Astrocyte of the cerebellum (primary cell): ENCODE results near the gene THPO.
"Not testable (repeated sequence)": the region's sequence is repeated elsewhere in the genome, so short reads cannot be mapped to it uniquely, and the experiment has no call there.

ENCODE experiments used
- DNase-seq: peaks from one replicate; pipeline ENCODE4 v3.0.0-alpha.2; 2011; ENCODE audit warnings: low read depth
- H3K4me3 ChIP-seq: 2 replicates; pipeline ENCODE4 v1.5.1; 2011; ENCODE audit warnings: mild to moderate bottlenecking, low read depth, low read length, moderate library complexity
- in situ Hi-C: cut with HindIII; loops from 2 replicates; pipeline ENCODE4 v1.10.0; 2017; ENCODE audit warnings: low sequenced_read_pairs
- TF ChIP-seq, protein P1 (sequence below): IDR thresholded peaks from 2 replicates; pipeline ENCODE4 v1.5.1; 2012; ENCODE audit warnings: low read length, low read depth, moderate library complexity, mild to moderate bottlenecking; ENCODE audit errors: missing control alignments

THPO gene

DNA sequence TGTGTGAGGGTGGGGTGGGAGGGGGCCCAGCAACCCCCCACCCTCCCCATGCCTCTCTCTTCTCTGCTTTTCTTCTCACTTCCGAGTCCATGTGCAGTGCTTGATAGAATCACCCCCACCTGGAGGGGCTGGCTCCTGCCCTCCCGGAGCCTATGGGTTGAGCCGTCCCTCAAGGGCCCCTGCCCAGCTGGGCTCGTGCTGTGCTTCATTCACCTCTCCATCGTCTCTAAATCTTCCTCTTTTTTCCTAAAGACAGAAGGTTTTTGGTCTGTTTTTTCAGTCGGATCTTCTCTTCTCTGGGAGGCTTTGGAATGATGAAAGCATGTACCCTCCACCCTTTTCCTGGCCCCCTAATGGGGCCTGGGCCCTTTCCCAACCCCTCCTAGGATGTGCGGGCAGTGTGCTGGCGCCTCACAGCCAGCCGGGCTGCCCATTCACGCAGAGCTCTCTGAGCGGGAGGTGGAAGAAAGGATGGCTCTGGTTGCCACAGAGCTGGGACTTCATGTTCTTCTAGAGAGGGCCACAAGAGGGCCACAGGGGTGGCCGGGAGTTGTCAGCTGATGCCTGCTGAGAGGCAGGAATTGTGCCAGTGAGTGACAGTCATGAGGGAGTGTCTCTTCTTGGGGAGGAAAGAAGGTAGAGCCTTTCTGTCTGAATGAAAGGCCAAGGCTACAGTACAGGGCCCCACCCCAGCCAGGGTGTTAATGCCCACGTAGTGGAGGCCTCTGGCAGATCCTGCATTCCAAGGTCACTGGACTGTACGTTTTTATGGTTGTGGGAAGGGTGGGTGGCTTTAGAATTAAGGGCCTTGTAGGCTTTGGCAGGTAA is 32.5 kb downstream of the THPO start:
- DNase-seq: no peak
- TF ChIP-seq, protein P1, sequence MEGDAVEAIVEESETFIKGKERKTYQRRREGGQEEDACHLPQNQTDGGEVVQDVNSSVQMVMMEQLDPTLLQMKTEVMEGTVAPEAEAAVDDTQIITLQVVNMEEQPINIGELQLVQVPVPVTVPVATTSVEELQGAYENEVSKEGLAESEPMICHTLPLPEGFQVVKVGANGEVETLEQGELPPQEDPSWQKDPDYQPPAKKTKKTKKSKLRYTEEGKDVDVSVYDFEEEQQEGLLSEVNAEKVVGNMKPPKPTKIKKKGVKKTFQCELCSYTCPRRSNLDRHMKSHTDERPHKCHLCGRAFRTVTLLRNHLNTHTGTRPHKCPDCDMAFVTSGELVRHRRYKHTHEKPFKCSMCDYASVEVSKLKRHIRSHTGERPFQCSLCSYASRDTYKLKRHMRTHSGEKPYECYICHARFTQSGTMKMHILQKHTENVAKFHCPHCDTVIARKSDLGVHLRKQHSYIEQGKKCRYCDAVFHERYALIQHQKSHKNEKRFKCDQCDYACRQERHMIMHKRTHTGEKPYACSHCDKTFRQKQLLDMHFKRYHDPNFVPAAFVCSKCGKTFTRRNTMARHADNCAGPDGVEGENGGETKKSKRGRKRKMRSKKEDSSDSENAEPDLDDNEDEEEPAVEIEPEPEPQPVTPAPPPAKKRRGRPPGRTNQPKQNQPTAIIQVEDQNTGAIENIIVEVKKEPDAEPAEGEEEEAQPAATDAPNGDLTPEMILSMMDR: peak; percentile 59
- in situ Hi-C loops: no loop called here
- H3K4me3 ChIP-seq: no peak overlapping the region

DNA sequence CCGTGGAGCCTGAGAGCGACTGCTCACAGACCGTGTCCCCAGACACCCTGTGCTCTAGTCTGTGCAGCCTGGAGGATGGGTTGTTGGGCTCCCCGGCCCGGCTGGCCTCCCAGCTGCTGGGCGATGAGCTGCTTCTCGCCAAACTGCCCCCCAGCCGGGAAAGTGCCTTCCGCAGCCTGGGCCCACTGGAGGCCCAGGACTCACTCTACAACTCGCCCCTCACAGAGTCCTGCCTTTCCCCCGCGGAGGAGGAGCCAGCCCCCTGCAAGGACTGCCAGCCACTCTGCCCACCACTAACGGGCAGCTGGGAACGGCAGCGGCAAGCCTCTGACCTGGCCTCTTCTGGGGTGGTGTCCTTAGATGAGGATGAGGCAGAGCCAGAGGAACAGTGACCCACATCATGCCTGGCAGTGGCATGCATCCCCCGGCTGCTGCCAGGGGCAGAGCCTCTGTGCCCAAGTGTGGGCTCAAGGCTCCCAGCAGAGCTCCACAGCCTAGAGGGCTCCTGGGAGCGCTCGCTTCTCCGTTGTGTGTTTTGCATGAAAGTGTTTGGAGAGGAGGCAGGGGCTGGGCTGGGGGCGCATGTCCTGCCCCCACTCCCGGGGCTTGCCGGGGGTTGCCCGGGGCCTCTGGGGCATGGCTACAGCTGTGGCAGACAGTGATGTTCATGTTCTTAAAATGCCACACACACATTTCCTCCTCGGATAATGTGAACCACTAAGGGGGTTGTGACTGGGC is 33.3 kb downstream of the THPO start:
- DNase-seq: no peak
- H3K4me3 ChIP-seq: no peak overlapping the region
- TF ChIP-seq, protein P1: no peak
- in situ Hi-C loops: no loop called here

DNA sequence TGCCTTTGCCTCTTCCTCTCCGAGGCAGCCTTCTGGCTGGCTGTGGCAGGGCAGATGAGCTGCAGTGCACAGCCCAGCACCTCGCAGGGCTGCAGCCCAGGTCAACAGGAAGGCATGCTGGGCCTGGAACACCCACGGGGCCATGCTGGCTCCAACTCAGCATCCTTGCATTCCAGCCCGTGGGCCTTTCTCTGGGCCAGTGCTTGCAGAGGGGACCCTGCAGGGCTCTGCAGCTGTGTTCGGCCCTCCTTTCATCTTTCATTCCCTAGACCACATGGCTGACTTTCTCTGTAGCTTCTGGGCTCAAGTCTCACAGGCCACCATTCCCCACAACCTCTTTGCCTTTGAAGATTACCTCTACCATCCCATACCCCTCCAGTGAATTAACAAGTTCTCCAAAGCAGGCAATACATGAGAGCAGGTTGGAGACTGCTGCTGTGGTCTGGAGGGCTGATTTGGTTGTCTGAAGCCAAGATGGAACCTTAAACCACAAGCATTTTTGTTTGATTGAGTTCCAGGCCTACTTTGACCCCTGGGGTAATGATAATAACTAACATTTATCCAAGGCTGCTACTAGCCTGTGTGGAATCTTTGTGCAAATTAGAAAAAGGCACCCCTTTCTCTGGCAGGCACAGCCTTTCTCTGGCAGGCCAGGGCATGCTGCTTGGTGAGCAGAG is 34.7 kb downstream of the THPO start:
- in situ Hi-C loops: no loop called here
- DNase-seq: peak; percentile 87
- TF ChIP-seq, protein P1: no peak
- no peak overlapping the region for H3K4me3 ChIP-seq

DNA sequence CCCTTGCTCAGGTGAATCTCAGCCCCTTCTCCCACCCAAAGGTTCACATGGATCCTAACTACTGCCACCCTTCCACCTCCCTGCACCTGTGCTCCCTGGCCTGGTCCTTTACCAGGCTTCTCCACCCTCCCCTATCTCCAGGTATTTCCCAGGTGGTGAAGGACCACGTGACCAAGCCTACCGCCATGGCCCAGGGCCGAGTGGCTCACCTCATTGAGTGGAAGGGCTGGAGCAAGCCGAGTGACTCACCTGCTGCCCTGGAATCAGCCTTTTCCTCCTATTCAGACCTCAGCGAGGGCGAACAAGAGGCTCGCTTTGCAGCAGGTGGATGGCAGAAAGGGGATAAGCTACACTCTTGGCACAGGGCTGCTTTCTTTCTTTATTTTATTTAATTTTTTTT is 36.1 kb downstream of the THPO start:
- no peak for DNase-seq
- in situ Hi-C loops: no loop called here
- TF ChIP-seq, protein P1: no peak
- no peak overlapping the region for H3K4me3 ChIP-seq

DNA sequence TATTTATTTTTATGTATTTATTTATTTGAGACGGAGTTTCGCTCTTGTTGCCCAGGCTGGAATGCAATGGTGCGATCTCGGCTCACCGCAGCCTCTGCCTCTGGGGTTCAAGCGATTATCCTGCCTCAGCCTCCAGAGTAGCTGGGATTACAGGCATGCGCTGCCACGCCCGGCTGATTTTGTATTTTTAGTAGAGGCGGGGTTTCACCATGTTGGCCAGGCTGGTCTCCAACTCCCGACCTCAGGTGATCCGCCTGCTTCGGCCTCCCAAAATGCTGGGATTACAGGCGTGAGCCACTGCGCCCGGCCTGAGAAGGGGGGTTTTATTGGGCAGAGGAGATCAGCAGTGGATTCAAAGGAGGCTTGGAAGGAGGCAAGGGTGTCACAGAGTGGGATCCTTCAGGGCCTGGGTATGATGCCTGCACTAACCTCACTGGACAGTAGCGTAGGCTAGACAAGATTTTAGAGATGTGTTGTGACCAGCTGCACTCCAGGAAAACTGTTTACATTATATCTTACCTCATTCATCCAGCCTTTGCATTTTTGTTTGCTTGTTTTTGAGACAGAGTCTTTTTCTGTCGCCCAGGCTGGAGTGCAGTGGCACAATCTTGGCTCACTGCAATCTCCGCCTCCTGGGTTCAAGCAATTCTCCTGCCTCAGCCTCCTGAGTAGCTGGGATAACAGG is 38.4 kb downstream of the THPO start:
- DNase-seq, H3K4me3 ChIP-seq, in situ Hi-C loops: not testable (repeated sequence)

DNA sequence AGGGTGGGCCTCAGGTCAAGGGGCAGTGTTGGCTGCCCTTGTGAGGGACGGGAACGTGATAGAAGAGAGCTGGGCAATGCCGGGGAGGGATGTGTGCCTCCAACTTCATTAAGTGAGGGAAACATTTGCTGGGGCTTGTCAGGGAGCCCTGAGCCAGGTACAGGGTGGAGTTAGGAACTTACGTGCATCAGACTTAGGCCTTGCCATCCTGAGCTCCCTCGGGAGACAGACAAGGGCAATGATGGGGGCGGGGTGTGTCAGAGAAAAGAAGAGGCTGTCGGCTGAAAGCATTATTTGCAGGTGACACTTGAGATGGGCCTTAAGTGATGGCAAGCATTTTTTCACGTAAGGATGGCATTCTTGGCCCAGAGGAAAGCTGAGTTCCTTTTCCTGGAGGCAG is 39.0 kb downstream of the THPO start:
- DNase-seq: no peak
- peak overlapping the region; percentile 57 for H3K4me3 ChIP-seq
- in situ Hi-C loops: no loop called here
- TF ChIP-seq, protein P1: no peak
